ENCODE data around the gene ARHGAP45.

ARHGAP45 gene

DNA sequence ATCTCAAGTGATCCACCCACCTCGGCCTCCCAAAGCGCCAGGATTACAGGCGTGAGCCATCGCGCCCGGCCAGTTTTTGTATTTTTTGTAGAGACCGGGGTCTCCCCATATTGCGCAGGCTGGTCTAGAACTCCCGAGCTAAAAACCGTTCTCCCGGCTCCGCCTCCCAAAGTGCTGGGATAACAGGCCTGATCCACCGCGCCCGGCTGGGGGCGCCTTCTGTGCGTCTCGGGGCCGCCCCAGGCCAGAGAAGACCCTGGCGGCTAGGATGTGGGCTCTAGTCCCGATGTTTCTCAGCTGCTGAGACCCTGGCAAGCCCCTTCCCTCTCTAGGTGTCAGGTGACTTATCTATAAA, 3.6 kb downstream of the ARHGAP45 start:
- no peak for DNase-seq (ENCODE audit: low spot score)

GRCh38 chr19:1070931-1071791, 4.2 kb downstream of the ARHGAP45 start:
- DNase-seq (ENCODE audit: low spot score), result no peak

GRCh38 chr19:1072371-1073015, 5.5 kb downstream of the ARHGAP45 start:
- DNase-seq (ENCODE audit: low spot score), result no peak

GRCh38 chr19:1073063-1073955, 6.3 kb downstream of the ARHGAP45 start:
- no peak for DNase-seq (ENCODE audit: low spot score)

GRCh38 chr19:1073956-1074517, 7.1 kb downstream of the ARHGAP45 start:
- DNase-seq (ENCODE audit: low spot score), result no peak

- DNase-seq (ENCODE audit: low spot score), result peak; percentile 81
Observed at GRCh38 chr19:1074544-1075283, 7.7 kb downstream of the ARHGAP45 start.

DNA sequence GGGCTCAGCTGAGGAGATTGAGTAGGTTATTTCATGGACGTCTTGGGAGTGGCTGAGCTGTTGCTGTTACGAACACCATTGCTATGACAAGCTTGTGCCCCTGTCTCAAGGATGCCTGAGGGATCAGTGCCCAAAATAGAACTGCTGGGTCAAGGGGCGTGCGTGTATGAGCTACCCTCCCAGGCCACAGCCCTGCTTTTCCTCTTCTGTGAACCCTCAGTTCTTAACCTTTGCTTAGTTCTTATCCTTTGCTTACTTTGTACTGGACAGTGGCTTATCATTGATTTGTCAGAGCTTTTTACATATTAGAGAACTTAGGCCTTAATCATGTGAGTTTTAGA, 9.0 kb downstream of the ARHGAP45 start:
- no peak for DNase-seq (ENCODE audit: low spot score)

- no peak for DNase-seq (ENCODE audit: low spot score)
Observed at GRCh38 chr19:1076951-1077350, 10.0 kb downstream of the ARHGAP45 start.

DNA sequence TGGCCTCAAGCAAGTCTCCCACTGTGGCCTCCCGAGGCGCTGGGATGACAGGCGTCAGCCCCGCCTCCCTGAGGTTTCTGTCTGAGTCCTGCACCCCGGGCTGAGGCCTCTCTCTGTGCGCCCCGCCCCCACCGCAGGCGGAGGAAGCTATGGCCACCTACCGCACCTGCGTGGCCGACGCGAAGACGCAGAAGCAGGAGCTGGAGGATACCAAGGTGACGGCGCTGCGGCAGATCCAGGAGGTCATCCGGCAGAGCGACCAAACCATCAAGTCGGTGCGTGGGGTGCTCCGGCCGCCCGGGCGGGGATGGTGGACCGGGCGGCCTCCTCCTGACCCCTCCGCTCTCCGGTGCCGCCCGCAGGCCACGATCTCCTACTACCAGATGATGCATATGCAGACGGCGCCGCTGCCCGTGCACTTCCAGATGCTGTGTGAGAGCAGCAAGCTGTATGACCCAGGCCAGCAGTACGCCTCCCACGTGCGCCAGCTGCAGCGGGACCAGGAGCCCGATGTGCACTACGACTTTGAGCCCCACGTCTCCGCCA, 12.7 kb downstream of the ARHGAP45 start:
- no peak for DNase-seq (ENCODE audit: low spot score)

GRCh38 chr19:1080360-1081161, 13.6 kb downstream of the ARHGAP45 start:
- no peak for DNase-seq (ENCODE audit: low spot score)

DNA sequence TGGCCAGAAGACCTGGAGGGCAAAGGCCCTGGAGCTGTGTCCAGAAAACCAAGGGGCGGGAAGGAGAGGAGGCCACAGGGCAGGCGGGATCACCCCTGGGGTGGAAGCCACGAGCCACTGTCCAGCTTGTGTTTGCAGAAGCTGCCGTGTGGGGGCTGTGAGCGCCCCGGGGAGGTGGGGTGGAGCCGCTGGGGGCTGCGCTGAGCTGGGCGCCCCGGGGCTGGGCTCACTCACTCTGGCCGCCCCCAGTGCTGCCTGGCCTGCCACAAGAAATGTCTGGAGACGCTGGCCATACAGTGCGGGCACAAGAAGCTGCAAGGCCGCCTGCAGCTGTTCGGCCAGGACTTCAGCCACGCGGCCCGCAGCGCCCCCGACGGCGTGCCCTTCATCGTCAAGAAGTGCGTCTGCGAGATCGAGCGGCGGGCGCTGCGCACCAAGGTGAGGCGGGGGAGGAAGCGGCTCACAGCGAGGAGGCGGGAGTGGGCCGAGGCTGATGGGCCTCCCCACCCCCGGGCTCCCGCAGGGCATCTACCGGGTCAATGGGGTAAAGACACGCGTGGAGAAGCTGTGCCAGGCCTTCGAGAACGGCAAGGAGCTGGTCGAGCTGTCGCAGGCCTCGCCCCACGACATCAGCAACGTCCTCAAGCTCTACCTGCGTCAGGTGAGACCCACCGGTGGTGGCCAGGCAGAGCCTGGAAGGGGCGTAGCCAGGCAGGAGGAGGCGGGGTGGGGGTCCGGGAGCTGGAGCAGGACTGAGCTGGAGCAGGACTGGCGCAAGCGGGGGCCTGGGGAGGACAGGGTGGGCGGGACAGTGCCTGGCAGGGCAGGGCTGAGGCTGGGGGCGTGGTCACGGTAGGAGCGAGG, 14.6 kb downstream of the ARHGAP45 start:
- no peak for DNase-seq (ENCODE audit: low spot score)

DNA sequence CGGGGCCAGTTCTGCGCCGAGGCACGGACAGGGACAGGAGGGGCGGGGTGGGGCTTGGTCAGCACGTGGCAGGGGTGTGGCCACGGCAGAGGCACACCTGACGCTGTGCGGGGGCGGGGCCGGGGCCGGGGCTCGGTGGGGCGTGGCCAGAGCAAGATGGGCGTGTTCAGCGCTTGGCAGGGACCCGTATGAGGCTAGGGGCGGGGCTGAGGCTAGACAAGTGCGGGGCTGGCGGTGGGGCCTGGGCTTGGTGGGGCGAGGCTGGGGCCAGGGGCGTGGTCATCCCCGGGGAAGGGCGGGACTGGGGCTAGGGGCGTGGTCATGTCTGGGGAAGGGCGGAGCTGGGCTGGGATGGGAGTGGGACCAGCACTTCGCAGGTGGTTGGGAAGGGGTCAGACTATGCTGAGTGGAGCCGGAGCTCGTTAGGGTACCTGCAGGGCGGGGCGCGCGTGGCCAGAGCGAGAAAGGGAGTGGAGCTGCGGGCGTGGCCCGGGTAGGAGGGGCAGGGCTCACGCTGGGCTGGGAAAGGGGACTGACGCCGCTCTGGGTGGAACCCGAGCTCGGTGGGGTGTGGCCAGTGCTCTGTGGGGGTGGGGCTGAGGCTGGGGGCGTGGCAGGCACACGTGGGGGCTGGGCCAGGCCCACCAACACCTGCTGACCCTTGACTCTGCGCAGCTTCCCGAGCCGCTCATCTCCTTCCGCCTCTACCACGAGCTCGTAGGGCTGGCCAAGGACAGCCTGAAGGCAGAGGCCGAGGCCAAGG, 15.4 kb downstream of the ARHGAP45 start:
- DNase-seq (ENCODE audit: low spot score), result no peak

- DNase-seq (ENCODE audit: low spot score), result no peak
Observed at GRCh38 chr19:1082928-1083816, 16.2 kb downstream of the ARHGAP45 start.

- no peak for DNase-seq (ENCODE audit: low spot score)
Observed at GRCh38 chr19:1084024-1084868, 17.3 kb downstream of the ARHGAP45 start.

DNA sequence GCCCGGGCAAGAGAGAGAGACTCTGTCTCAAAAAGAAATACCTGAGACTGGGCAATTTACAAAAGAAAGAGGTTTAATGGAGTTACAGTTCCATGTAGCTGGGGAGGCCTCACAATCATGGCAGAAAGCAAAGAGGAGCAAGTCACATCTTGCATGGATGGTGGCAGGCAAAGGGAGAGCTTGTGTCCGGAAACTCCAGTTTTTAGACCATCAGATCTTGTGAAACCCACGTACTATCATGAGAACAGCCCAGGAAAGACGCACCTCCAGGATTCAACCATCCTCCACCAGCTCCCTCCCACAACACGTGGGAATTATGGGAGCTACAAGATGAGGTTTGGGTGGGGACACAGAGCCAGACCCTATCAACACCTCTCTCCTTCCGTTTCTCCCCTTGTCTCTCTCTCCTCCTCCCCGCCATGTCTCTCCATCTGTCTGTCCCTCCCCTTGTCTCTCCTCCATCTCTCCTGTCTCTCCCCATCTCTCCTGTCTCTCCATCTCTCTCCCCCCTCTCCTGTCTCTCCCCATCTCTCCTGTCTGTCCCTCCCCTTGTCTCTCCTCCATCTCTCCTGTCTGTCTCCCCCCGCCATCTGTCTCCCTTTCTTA, 18.2 kb downstream of the ARHGAP45 start:
- no peak for DNase-seq (ENCODE audit: low spot score)

DNA sequence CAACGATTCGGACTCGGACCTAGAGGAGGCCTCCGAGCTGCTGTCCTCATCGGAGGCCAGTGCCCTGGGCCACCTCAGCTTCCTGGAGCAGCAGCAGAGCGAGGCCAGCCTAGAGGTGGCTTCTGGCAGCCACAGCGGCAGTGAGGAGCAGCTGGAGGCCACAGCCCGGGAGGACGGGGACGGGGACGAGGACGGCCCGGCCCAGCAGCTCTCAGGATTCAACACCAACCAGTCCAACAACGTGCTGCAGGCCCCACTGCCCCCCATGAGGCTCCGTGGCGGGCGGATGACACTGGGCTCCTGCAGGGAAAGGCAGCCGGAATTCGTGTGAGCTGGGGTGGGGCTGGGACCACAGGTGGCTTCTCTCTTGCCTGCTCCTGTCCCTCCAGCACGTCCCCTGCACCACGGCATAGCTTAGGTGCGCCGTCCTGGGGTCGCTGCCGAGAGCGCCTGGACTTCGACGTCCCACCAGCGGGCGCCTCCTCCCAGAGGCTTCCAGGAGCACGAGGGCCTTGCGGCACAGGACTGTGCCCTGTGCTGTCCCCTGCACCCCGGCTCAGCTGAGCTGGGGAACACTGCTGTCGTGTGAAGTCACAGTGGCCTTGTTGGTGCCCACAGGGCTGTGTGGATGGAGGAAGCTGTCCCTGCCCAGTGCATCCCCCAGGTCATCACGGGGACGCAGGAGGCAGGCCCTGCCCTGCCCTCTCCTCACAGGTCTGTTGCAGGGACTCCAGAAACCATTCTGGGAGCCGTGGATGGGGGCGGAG, 18.9 kb downstream of the ARHGAP45 start:
- DNase-seq (ENCODE audit: low spot score), result no peak
